H9 (cell line): ENCODE results near the gene DUOX1. TPM values are rescaled to one million over a fixed set of nuclear protein-coding genes. Genes with fewer than 3 reads are reported as not detected.

ENCODE experiments used
- DNase-seq: peaks from one replicate; pipeline ENCODE4 v3.0.0-alpha.2; 2017
- H2AFZ ChIP-seq: one replicate; pipeline ENCODE4 v1.6.1; 2013; ENCODE audit warnings: mild to moderate bottlenecking, low read length, control low read depth, moderate library complexity
- H2AK5ac ChIP-seq: 2 replicates; pipeline ENCODE4 v1.6.1; 2013; ENCODE audit warnings: low read length, control low read depth, mixed read lengths; ENCODE audit not compliant: insufficient read length
- H2BK120ac ChIP-seq: one replicate; pipeline ENCODE4 v1.6.1; 2013; ENCODE audit warnings: low read depth, mild to moderate bottlenecking, low read length, control low read depth, inconsistent platforms; ENCODE audit not compliant: poor library complexity, severe bottlenecking
- H2BK12ac ChIP-seq: 2 replicates; pipeline ENCODE4 v1.6.1; 2013; ENCODE audit warnings: low read length, control low read depth, mixed read lengths, low read depth; ENCODE audit not compliant: insufficient read length
- H2BK15ac ChIP-seq: 2 replicates; pipeline ENCODE4 v1.6.1; 2013; ENCODE audit warnings: low read depth, low read length, control low read depth
- H2BK20ac ChIP-seq: one replicate; pipeline ENCODE4 v1.6.1; 2013; ENCODE audit warnings: low read depth, mild to moderate bottlenecking, low read length, control low read depth, inconsistent platforms; ENCODE audit not compliant: poor library complexity, severe bottlenecking
- H2BK5ac ChIP-seq: 2 replicates; pipeline ENCODE4 v1.6.1; 2013; ENCODE audit warnings: low read length, control low read depth, mixed read lengths; ENCODE audit not compliant: insufficient read length
- H3K14ac ChIP-seq: 2 replicates; pipeline ENCODE4 v1.6.1; 2013; ENCODE audit warnings: low read length, control low read depth; ENCODE audit not compliant: insufficient read depth
- H3K18ac ChIP-seq: 2 replicates; pipeline ENCODE4 v1.6.1; 2013; ENCODE audit warnings: low read depth, mild to moderate bottlenecking, mixed read lengths, low read length, control low read depth; ENCODE audit not compliant: insufficient read length
- H3K23ac ChIP-seq: 2 replicates; pipeline ENCODE4 v1.6.1; 2013; ENCODE audit warnings: low read length, control low read depth, mixed read lengths, low read depth; ENCODE audit not compliant: insufficient read length
- H3K23me2 ChIP-seq: 2 replicates; pipeline ENCODE4 v1.6.1; 2013; ENCODE audit warnings: low read depth, mild to moderate bottlenecking, mixed read lengths, low read length, control low read depth; ENCODE audit not compliant: insufficient read length, poor library complexity, severe bottlenecking
- H3K27ac ChIP-seq: 2 replicates; pipeline ENCODE4 v1.5.1; 2013; ENCODE audit warnings: low read length, control low read depth, mixed read lengths, low read depth; ENCODE audit not compliant: insufficient read length
- H3K27me3 ChIP-seq: 2 replicates; pipeline ENCODE4 v1.6.1; 2013; ENCODE audit warnings: low read length, control low read depth, inconsistent platforms; ENCODE audit not compliant: insufficient read depth
- H3K4ac ChIP-seq: 2 replicates; pipeline ENCODE4 v1.6.1; 2013; ENCODE audit warnings: low read depth, mild to moderate bottlenecking, control low read depth, inconsistent platforms, low read length, moderate library complexity
- H3K4me1 ChIP-seq: 2 replicates; pipeline ENCODE4 v1.6.1; 2013; ENCODE audit warnings: low read length, control low read depth, inconsistent platforms; ENCODE audit not compliant: insufficient read depth
- H3K4me2 ChIP-seq: 2 replicates; pipeline ENCODE4 v1.6.1; 2013; ENCODE audit warnings: low read length, control low read depth, mixed read lengths; ENCODE audit not compliant: insufficient read length, insufficient read depth
- H3K56ac ChIP-seq: 2 replicates; pipeline ENCODE4 v1.6.1; 2013; ENCODE audit warnings: low read depth, mild to moderate bottlenecking, mixed read lengths, low read length, control low read depth; ENCODE audit not compliant: insufficient read length
- H3K79me1 ChIP-seq: 2 replicates; pipeline ENCODE4 v1.6.1; 2013; ENCODE audit warnings: low read depth, mild to moderate bottlenecking, moderate library complexity, low read length, control low read depth, inconsistent platforms; ENCODE audit not compliant: insufficient read depth, poor library complexity, severe bottlenecking
- H3K79me2 ChIP-seq: 2 replicates; pipeline ENCODE4 v1.6.1; 2013; ENCODE audit warnings: low read length, control low read depth, inconsistent platforms; ENCODE audit not compliant: insufficient read depth
- H3K9ac ChIP-seq: 2 replicates; pipeline ENCODE4 v1.6.1; 2013; ENCODE audit warnings: low read length, control low read depth, mixed read lengths; ENCODE audit not compliant: insufficient read length; ENCODE audit errors: extremely low read depth
- H3K9me3 ChIP-seq: one replicate; pipeline ENCODE4 v1.6.1; 2013; ENCODE audit warnings: low read depth, low read length, inconsistent platforms; ENCODE audit not compliant: control insufficient read depth
- H3T11ph ChIP-seq: one replicate; pipeline ENCODE4 v1.6.1; 2013; ENCODE audit warnings: mild to moderate bottlenecking, low read length, control low read depth, inconsistent platforms
- H4K20me1 ChIP-seq: one replicate; pipeline ENCODE4 v1.6.1; 2013; ENCODE audit not compliant: control insufficient read depth, insufficient read length, insufficient read depth
- H4K5ac ChIP-seq: 2 replicates; pipeline ENCODE4 v1.6.1; 2013; ENCODE audit warnings: low read depth, mild to moderate bottlenecking, mixed read lengths, low read length, control low read depth; ENCODE audit not compliant: insufficient read length
- H4K8ac ChIP-seq: replicated peaks from 2 replicates; pipeline ENCODE4 v1.6.1; 2013; ENCODE audit warnings: low read length, control low read depth, mixed read lengths, low read depth; ENCODE audit not compliant: insufficient read length
- H4K91ac ChIP-seq: 2 replicates; pipeline ENCODE4 v1.6.1; 2013; ENCODE audit warnings: low read depth, mild to moderate bottlenecking, moderate library complexity, mixed read lengths, low read length, control low read depth; ENCODE audit not compliant: insufficient read length
- H3K27ac Mint-ChIP-seq, 3 experiments: 2 replicates in 2 of 3; 3 replicates in 1 of 3; pipeline ENCODE4 v1.8.0; 2020 to 2021; ENCODE audit warnings: mixed read lengths in 3 of 3, mild to moderate bottlenecking in 1 of 3, moderate library complexity in 1 of 3
- H3K27me3 Mint-ChIP-seq: 2 replicates; pipeline ENCODE4 v1.8.0; 2021; ENCODE audit warnings: low read depth, mild to moderate bottlenecking, moderate library complexity, mixed read lengths
- H3K36me3 Mint-ChIP-seq, 3 experiments: 2 replicates in 2 of 3; 3 replicates in 1 of 3; pipeline ENCODE4 v1.8.0; 2020 to 2021; ENCODE audit warnings: low read depth in 3 of 3, mixed read lengths in 3 of 3; ENCODE audit not compliant: insufficient read depth in 1 of 3
- H3K4me1 Mint-ChIP-seq, 2 experiments: 2 replicates each; pipeline ENCODE4 v1.8.0; 2020; ENCODE audit warnings: mixed read lengths in 2 of 2
- H3K4me3 Mint-ChIP-seq, 2 experiments: 2 replicates in 1 of 2; 3 replicates in 1 of 2; pipeline ENCODE4 v1.8.0; 2020 to 2021; ENCODE audit warnings: mild to moderate bottlenecking in 2 of 2, mixed read lengths in 2 of 2, moderate library complexity in 1 of 2
- H3K9me3 Mint-ChIP-seq, 2 experiments: 2 replicates in 1 of 2; 3 replicates in 1 of 2; pipeline ENCODE4 v1.8.0; 2020; ENCODE audit warnings: mild to moderate bottlenecking in 2 of 2, mixed read lengths in 2 of 2, moderate library complexity in 1 of 2
- WGBS: extraction: QIAGEN DNeasy Blood & Tissue Kit; methylation state at CpG from one replicate; pipeline ENCODE4 v1.1.7; 2013; ENCODE audit warnings: missing lambda C conversion rate, low lambda C conversion rate, mixed read lengths; ENCODE audit not compliant: insufficient read length; ENCODE audit errors: extremely low coverage; 5-methylcytosine and 5-hydroxymethylcytosine counted together
- total RNA-seq: library from RNA; stranded (reverse); gene quantifications from 2 replicates; pipeline ENCODE4 v1.2.1, GENCODE V29; 2021
- TF ChIP-seq, protein P1 (sequence below): fragments of 200-600 bp; sonication (generic); conservative IDR thresholded peaks from 3 replicates; pipeline ENCODE4 v1.8.0; 2021; ENCODE audit warnings: antibody characterized with exemption, mild to moderate bottlenecking

The DUOX1 gene
- total RNA-seq, 1 experiment from 2014 or later: 2.6 TPM

DNA sequence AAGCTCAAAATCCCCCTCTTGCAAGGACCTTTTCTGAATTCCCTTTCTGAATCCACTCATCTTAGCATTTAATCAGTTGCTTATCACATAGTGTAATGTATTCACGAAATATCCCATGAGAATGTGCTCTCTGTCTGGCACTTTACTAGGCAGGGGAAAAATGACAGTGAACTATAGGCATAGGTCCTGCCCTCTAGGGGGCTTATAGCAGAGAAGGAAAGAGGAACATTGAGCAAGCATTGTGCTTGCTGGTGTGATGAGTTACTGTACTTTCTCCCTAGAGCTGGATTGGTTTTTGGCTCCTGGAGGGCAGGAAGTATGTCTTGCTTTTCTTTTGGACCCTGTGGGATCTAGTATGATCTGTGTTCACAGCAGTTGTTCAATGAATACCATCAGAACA, 42.3 kb upstream of the DUOX1 start:
- Histone ChIP-seq H4K8ac (no peak overlapping the region), H3T11ph (no peak overlapping the region), H3K23me2 (no peaks in the 10 kb centered on the region), H3K4me1 (no peaks in the 10 kb centered on the region), H4K20me1 (no peaks in the 10 kb centered on the region), H3K79me1 (no peaks in the 10 kb centered on the region), H2BK12ac (no peak overlapping the region), H2AFZ (no peak overlapping the region), H4K91ac (no peak overlapping the region), H3K4me2 (no peak overlapping the region), H3K18ac (no peak overlapping the region), H2BK20ac (no peak overlapping the region), H3K23ac (no peak overlapping the region), H4K5ac (no peak overlapping the region), H3K79me2 (no peaks in the 10 kb centered on the region), H2BK5ac (no peak overlapping the region), H3K27ac (no peak overlapping the region), H3K4ac (no peak overlapping the region), H3K9me3 (no peaks in the 10 kb centered on the region), H2AK5ac (no peak overlapping the region), H3K56ac (no peak overlapping the region), H3K9ac (no peak overlapping the region), H2BK15ac (no peak overlapping the region), H2BK120ac (no peak overlapping the region), H3K27me3 (no peaks in the 10 kb centered on the region), H3K14ac (no peak overlapping the region)
- Mint-ChIP-seq H3K4me3 (no peak overlapping the region), H3K27ac (no peak overlapping the region), H3K36me3 (no peaks in the 10 kb centered on the region), H3K9me3 (no peaks in the 10 kb centered on the region), H3K4me1 (no peaks in the 10 kb centered on the region), H3K27me3 (peaks cover 17% of the 10 kb centered on the region)
- no peak for DNase-seq
- TF ChIP-seq, protein P1, sequence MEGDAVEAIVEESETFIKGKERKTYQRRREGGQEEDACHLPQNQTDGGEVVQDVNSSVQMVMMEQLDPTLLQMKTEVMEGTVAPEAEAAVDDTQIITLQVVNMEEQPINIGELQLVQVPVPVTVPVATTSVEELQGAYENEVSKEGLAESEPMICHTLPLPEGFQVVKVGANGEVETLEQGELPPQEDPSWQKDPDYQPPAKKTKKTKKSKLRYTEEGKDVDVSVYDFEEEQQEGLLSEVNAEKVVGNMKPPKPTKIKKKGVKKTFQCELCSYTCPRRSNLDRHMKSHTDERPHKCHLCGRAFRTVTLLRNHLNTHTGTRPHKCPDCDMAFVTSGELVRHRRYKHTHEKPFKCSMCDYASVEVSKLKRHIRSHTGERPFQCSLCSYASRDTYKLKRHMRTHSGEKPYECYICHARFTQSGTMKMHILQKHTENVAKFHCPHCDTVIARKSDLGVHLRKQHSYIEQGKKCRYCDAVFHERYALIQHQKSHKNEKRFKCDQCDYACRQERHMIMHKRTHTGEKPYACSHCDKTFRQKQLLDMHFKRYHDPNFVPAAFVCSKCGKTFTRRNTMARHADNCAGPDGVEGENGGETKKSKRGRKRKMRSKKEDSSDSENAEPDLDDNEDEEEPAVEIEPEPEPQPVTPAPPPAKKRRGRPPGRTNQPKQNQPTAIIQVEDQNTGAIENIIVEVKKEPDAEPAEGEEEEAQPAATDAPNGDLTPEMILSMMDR: peak; percentile 44; the same call in 2 of the 3 replicates
- no CpG with 5 or more reads among the region's 1 CpG for WGBS
